HepG2 (cell line): Measurements from ENCODE around the gene RAPGEF5.

Source experiments
- MTA3 ChIP-seq: sonication (generic); formaldehyde crosslinking; IDR thresholded peaks from 2 replicates; pipeline ENCODE4 v1.4.0; 2020; ENCODE audit warnings: missing genetic modification reagents
- ZNF660 ChIP-seq: sonication (generic); formaldehyde crosslinking; IDR thresholded peaks from 2 replicates; pipeline ENCODE4 v1.5.1; 2020; ENCODE audit warnings: mild to moderate bottlenecking, low read depth, missing genetic modification reagents, borderline replicate concordance

DNA sequence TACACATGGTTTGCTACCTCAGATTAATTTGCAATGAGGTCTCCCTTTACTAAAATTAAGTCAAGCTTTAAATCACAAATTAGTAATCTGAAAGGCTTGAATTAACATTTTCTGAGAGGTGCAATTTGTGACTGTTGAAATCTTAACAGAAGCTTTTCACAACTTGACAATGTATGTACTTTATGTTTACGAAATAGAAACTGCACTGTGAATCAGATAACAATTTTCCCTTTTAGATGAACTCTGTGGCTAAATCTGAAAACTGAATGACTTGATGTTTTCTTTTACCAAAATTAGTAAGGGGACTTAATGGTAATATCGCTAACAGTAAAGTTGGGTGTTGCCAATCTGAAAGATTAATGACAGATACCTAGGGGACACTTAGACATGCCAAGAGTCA, 197.6 kb downstream of the RAPGEF5 start:
- TF ChIP-seq ZNF660 (CRISPR knock-in tag) = no peak
- no peak for TF ChIP-seq MTA3
